Right lobe of liver (tissue), 4 donors: ENCODE measurements around the gene CEP112.

Source experiments
- CTCF ChIP-seq, 4 donors: fragments of 200-600 bp in 3 of 4; fragments of 450-650 bp in 1 of 4; IDR thresholded peaks; one replicate each; pipeline versions ENCODE4 v1.5.1 to v1.8.0; 2016 to 2022; ENCODE audit warnings: antibody characterized with exemption in 4 of 4, mild to moderate bottlenecking in 2 of 4
- POLR2A ChIP-seq: fragments of 450-650 bp; IDR thresholded peaks from one replicate; pipeline ENCODE4 v1.6.1; 2017; ENCODE audit warnings: antibody characterized with exemption, mild to moderate bottlenecking
- donor health status: DM: no; HTN: no; CAD: no.
- donor health status: DM: no; HTN: no; CAD: no.
- donor health status: DM: no; HTN: yes; CAD: no.

DNA sequence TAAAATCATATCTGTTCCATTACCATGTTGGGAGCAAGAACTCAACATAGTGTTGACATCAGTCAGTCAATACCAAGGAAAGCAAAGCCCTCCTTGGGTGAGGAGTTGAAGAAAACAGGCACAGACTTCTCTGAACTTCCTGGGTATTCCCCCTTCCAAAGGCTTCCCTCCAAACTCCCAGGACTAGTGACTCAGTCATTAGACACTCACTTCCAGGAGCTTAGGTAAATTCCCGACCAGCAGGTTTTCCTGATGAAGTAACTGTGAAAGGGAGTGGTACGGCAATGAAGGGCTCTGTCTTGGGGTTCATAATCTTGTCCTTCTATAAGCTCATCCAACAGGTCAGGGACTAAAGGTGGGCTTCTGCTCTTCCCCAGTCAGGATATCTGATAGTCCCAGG, 336.7 kb downstream of the CEP112 start:
- TF ChIP-seq POLR2A (no peak), CTCF (IDR thresholded peaks at IDR 0.05) (no peak)
